Choroid plexus epithelial cell (primary cell): Measurements from ENCODE around the gene PDE6B.

Source experiments
- DNase-seq: peaks from one replicate; pipeline ENCODE4 v3.0.0-alpha.2; 2010; ENCODE audit warnings: low read depth
- H3K4me3 ChIP-seq: 2 replicates; pipeline ENCODE4 v1.5.1; 2011; ENCODE audit warnings: low read depth, mild to moderate bottlenecking, control low read depth, low read length, moderate library complexity
- TF ChIP-seq, protein P1 (sequence below): conservative IDR thresholded peaks from 2 replicates; pipeline ENCODE4 v1.5.1; 2011; ENCODE audit warnings: low read depth, mild to moderate bottlenecking, control low read depth, inconsistent platforms, low read length, moderate library complexity

PDE6B gene

DNA sequence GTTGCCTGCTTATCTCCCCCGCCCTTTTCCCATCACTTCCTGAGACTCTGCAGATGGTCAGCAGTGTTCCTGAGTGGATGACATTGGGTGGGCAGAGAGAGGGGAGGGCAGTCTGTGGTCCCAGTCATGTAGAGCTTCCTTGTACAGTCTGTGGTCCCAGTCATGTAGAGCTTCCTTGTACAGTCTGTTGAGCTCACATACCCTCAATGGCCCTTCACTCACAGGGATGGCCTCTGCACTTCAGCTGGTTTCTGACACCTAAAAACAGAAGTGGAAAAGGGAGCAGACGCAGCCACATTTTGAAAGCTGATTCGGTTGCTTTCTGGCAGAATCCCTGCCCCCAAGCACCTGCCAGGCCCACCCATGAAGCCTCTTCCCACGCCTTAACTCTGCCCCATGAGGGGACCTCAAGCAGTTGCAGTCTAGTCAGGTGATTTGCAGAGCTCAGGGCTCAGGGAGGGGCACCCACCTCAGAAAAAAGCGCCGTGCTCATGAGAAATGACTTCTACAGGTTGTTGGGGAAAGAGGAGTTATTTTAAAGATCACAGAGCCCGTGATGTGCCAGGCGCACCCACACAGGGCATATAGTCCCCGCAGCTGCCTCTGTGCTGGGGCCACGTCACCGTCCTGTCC is 45.7 kb upstream of the PDE6B start:
- DNase-seq: no peak
- TF ChIP-seq, protein P1, sequence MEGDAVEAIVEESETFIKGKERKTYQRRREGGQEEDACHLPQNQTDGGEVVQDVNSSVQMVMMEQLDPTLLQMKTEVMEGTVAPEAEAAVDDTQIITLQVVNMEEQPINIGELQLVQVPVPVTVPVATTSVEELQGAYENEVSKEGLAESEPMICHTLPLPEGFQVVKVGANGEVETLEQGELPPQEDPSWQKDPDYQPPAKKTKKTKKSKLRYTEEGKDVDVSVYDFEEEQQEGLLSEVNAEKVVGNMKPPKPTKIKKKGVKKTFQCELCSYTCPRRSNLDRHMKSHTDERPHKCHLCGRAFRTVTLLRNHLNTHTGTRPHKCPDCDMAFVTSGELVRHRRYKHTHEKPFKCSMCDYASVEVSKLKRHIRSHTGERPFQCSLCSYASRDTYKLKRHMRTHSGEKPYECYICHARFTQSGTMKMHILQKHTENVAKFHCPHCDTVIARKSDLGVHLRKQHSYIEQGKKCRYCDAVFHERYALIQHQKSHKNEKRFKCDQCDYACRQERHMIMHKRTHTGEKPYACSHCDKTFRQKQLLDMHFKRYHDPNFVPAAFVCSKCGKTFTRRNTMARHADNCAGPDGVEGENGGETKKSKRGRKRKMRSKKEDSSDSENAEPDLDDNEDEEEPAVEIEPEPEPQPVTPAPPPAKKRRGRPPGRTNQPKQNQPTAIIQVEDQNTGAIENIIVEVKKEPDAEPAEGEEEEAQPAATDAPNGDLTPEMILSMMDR: no peak
- no peak overlapping the region for H3K4me3 ChIP-seq

DNA sequence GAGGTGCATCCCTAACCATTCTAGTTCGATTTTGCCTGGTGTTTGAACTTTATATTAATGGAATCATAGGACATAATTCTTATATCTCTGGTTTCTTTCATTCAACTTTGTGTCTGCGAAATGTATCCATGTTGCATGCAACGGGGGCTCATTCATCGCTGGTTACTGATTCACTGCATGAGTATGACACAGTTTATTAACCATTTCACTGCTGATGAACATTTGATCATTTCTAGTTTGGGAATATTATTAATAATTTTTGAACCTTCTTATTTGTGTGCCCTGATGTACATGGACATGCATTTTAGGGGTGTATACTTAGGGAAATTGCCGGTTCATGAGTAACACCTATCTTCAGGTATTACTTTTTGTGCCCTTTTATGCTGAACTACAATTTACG is 44.2 kb upstream of the PDE6B start:
- no peak overlapping the region for H3K4me3 ChIP-seq
- DNase-seq: no peak
- TF ChIP-seq, protein P1: no peak

DNA sequence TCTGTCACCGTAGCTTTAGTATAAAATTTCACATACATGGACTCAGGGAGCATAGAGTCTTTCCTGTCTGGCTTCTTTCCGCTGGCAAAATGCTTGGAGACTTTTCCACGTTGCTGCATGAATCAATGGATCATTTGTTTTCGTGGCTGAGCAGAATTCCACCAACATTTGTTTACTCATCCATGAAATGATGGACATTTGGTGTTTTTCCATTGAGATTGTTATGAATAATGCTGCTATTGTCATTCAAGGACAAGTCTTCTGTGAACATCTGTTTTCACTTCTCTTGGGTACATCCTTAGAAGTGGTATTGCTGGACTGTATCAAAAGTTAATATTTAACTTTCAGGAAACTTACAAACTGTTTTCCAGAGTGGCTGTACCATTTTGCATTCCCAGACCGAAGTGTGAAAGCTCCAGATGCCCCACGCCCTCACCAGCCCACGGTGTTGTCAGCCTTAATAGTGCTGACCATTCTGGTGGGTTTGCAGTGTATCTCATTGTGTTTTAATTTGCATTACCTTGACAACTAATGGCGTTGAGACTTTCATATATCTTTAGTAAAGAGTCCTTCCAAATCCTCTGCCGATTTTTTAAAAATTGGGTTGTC is 43.5 kb upstream of the PDE6B start:
- TF ChIP-seq, protein P1: no peak
- DNase-seq: no peak
- H3K4me3 ChIP-seq: no peak overlapping the region

DNA sequence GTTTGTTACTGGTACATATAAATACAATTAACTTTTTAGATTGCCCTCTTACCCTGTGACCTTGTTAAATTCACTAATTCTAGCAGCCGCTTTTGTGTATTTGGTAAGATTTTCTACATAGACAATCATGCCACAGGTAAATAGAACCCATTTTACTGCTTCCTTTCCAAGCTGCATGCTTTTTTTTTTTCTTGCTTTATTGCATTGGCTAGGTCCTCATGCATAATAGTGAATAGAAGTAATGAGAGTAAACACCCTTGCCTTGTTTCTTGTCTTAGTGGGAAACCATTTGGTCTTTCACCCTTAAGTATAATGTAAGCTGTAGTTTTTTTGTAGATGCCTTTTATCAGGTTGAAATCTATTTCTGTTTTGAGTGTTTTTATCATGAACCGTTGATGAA is 41.6 kb upstream of the PDE6B start:
- H3K4me3 ChIP-seq: no peak overlapping the region
- DNase-seq: no peak
- TF ChIP-seq, protein P1: no peak

DNA sequence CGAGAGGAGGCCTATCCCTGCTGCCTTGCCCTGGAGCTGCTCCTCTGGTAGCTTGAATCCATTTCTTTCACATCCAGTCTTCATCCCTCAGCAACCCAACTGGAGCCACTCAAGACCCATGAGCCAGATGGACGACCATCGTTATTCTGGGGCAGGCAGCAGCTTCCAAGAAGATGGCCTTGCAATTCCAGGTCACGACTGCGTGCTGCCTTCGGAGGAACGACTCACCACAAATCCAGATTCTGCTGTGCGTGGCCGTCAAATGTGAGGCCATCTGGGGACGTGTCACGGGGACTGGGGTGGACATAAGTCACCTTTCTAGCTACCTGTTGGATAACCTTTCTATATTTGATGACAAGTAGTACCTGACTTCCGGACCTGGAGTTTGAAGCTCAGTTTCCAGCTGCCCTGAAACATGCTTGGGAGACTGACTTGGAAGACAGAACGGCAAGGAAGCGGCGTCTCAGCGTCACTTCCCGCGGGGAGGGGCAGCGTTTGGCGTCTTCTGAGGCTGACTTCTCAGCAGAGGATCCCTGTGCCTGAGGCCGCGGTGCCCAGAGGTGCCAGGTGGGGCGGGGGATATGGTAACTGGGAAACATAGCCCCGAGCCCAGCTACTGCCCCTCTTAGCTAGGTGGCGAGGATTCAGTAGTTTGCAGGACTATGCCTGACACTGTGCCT is 37.6 kb upstream of the PDE6B start:
- no peak for DNase-seq

DNA sequence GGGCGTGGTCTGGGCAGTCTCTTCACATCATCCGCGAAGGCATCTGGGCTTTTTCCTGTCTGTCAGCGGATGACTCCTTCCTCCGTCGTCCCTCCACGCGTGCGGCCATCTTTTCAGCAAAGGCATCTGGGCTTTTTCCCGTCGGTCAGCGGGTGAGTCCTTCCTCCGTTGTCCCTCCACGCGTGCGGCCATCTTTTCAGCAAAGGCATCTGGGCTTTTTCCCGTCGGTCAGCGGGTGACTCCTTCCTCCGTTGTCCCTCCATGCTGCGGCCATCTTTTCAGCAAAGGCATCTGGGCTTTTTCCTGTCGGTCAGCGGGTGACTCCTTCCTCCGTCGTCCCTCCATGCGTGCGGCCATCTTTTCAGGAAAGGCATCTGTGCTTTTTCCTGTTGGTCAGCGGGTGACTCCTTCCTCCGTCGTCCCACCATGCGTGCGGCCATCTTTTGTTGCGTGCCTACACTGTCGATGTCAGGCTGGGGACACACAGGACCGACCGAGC is 37.0 kb upstream of the PDE6B start:
- TF ChIP-seq, protein P1: no peak
- no peak for DNase-seq
- no peak overlapping the region for H3K4me3 ChIP-seq

More for the DNA sequence above, 37.6 kb upstream of the PDE6B start:
- H3K4me3 ChIP-seq: no peak overlapping the region
- TF ChIP-seq, protein P1: no peak
